Measurements from ENCODE around the gene SUN1.
"Not testable (repeated sequence)": the region's sequence is repeated elsewhere in the genome, so short reads cannot be mapped to it uniquely, and the experiment has no call there.

Gene SUN1, protein sequence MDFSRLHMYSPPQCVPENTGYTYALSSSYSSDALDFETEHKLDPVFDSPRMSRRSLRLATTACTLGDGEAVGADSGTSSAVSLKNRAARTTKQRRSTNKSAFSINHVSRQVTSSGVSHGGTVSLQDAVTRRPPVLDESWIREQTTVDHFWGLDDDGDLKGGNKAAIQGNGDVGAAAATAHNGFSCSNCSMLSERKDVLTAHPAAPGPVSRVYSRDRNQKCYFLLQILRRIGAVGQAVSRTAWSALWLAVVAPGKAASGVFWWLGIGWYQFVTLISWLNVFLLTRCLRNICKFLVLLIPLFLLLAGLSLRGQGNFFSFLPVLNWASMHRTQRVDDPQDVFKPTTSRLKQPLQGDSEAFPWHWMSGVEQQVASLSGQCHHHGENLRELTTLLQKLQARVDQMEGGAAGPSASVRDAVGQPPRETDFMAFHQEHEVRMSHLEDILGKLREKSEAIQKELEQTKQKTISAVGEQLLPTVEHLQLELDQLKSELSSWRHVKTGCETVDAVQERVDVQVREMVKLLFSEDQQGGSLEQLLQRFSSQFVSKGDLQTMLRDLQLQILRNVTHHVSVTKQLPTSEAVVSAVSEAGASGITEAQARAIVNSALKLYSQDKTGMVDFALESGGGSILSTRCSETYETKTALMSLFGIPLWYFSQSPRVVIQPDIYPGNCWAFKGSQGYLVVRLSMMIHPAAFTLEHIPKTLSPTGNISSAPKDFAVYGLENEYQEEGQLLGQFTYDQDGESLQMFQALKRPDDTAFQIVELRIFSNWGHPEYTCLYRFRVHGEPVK

DNA sequence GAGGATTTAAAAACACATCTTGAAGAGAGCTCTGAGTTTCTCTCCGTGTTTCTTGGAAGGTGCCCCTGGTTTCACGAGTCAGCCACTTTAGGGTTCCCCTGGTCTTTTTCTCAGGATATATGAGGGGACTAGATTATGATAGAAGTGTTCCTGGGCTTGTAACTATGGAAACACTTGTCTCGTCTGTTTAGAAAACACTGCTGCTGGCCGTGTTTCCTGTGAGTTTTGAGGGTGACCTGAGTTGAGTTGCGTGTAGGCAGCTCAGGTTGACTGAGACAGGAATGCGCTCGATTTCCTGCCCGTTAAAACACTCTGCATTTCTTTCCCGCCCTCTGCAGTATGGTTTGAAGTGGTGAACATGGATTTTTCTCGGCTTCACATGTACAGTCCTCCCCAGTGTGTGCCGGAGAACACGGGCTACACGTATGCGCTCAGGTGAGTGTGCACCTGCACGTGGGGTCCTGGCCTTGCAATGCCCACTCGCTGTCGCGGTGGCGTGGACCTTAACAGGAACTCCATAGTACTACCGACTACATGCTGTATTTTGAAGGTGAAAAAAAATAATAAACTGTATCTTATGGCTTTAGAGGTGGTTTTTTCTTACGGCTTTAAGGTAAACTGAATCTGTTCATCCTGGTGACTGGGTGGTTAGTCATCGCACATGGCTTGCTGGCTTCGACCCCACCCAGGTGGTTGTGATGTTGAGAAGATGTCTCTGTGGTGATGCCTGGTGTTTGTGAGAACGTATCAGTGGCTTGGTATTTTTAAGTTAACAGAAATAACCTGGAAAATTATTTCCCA, at the start of gene SUN1:
Gene SUN1 (plus strand): TSS at position 310 of the 801 bp plus-strand sequence. CDS start 49 bp downstream, at position 359.
- no peak for DNase-seq

DNA sequence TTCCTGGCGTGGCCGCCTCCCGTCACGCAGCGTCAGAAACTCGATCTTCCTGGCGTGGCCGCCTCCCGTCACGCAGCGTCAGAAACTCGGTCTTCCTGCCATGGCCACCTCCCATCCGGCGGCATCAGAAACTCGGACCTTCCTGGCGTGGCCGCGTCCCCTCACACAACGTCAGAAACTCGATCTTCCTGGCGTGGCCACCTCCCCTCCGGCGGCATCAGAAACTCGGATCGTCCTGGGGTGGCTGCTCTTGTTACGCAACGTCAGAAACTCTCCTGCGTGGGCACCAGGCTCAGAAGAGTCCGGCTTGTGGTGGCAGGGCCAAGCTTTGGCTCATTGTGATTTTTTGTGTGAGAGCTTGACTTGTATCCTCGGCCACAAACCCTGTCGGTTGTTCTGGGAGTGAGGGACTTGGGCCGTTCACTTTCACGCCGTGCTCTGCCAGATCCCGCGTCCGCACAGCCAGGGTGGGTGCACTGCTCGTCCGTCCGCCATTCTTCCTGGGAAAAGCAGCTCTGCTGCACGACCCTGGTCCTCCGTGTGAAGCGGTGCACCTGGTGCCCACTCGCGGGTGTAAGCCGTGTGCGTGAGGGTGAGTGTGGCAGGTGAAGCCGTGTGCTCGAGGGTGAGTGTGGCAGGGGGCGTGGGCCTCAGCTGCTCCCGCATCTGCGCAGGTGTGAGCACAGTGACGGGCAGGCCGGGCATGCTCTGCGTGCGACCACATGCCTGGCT, 49.4 kb upstream of the SUN1 start:
- no peak for DNase-seq

DNA sequence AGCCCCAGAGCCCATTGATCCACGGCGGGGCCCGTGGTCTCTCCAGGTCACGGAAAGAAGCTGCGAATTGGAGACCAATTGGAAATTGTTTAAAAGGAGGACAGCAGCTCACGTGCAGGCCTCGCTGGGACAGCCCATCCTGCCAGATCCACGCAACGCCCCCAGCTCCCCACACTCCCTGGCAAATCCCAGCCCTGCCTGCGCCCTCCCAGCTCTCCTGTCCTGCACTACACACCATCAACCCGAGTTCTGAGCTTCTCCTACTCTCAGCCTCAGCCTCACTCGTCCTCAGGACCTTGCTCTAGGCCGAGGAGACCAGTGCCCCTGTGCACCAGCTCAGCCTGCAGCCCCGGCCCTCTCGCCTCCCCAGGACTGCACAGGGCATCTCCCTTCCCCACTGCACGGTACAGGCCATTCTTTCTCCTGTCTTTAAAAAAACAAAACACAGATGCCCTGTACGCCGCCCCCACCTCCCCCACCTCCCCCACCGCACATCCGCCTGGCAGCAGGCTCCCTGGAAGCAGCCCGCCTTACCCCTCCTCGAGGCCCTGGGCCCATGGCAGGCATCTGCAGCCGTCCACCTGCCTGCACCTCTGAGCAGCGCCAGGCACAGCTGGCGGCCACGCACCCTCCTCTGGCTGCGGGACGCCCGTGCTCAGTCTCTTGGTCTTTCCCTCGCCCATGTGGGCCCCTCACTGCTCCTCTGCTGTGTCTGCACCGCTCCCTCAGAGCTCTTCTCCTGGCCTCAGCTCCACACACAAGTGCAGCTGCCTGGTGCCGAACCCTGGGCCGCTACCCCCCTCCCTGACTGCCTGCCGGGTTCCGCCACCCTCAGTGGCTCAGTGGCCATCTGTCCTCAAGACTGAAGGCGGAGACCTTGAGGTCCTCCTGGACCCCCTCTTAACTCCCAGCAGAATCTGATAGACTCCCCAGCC, 48.5 kb upstream of the SUN1 start:
- DNase-seq, result no peak

DNA sequence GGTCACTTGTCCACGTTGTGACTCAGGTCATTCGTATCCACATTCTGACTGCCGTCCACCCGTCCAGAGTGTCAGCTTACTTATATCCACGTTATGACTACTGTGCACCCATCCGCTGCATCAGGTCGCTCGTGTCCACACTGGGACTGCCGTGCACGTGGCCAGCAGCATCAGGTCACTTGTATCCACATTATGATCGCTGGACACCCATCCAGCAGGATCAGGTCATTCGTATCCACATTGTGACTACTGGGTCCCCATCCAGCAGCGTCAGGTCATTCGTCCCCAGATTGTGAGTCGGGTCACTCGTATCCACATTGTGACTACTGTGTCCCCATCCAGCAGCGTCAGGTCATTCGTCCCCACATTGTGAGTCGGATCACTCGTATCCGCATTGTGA, 47.3 kb upstream of the SUN1 start:
- DNase-seq, result no peak

DNA sequence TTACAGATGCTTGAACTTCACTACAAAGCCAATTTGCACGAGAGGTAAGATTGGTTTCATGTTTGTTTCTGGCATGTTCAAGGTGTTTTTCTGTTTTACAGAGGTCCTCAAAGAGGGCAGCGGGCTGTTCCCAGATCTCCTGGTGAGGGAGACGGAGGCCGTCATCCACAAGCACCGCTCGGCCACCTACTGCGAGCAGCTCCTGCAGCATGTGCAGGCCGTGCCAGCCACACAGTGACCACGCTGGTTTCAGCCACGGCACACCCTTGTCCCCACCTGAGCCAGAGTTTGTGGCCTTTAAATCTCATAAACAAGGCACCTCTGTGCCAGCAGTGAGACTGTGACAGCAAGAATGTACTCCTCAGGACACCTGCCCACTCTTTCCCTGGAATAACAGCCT, 46.9 kb upstream of the SUN1 start:
- DNase-seq, result no peak

DNA sequence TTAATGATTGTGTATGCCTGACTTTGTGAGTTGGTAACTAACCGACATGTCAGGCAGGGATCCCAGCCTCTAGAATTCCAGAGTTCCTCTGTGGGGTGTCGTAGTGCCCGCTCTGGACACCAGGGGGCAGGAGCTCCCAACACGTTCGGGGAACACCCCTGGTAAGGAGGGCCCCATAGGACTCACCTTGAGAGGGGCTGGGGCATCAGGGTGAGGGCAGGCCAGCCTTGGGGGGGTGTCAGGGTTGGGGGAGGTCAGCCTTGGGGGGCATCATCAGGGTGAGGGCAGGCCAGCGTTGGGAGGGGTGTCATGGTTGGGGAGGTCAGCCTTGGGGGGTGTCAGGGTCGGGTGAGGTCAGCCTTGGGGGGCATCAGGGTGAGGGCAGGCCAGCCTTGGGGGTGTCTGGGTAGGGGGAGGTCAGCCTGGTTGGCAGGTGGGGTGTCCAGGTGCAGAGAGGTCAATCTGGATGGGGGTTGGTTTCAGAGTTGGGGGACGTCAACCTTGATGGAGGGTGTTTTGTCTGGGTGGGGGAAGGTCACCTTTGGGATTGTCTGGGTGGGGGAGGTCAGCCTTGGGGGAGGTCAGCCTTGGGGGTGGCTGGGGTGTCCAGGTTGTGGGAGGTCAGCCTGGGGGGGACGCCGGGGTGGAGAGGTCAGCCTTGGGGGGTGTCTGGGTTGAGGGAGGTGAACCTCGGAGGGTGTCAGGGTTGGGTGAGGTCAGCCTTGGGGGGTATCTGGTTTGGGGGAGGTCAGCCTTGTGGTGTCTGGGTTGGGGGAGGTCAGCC, 45.6 kb upstream of the SUN1 start:
- peak; percentile 56 for DNase-seq

DNA sequence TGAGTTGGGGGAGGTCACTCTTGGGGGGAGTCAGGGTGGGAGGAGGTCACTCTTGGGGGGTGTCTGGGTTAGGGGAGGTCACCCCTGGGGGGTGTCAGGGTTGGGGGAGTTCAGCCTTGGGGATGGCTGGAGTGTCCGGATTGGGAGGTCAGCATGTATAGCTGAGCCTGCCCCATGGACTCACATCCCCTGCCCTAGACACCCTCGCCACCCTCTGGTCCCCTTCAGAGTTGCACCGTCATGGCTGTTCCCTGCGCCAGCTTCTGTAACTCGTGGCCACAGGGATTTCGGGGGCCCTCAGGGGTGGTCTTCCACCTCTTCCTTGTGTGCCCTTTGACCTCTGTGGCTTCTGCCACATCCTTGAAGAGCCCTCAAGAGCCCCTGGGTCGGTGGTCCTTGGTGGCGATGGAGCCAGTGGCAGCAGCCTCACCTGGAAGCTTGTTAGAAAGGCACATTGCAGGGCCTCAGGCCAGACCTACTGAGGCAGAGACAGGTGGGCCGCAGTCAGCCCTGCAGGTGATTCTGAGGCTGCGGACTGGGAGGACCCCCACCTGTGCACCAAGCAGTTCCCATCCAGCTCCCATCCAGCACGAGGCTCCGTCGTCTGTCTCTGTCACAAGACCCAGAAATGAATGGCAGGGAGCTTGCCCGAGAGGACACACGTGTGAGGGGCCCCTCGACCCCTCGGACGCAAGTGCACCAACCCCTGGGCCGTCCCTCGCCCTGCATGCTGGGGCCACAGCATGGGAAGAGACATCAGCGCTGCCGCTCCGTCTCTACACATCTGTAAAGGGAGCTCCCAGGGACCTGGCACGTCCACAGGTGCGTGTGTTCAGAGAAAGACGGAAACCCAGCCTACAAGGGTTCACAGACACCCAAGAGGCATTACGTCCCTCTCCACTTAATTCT, 44.7 kb upstream of the SUN1 start:
- no peak for DNase-seq

DNA sequence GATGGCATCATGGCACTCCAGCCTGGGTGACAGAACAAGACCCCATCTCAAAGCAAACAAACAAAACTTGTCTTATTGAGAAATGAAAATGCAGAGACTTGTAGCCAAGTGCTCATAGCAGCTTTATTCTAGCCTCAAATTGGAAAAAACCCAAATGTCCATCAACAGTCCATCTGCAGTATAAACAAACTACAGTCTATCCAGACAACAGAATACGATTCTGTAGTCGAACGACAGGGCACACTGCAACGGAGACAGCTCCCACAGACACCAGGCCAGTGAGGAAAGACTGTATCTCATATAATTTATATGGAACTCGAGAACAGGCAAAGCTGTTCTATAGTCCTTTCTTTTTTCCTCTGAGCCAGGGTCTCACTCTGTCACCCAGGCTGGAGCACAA, 40.8 kb upstream of the SUN1 start:
- no peak for DNase-seq

DNA sequence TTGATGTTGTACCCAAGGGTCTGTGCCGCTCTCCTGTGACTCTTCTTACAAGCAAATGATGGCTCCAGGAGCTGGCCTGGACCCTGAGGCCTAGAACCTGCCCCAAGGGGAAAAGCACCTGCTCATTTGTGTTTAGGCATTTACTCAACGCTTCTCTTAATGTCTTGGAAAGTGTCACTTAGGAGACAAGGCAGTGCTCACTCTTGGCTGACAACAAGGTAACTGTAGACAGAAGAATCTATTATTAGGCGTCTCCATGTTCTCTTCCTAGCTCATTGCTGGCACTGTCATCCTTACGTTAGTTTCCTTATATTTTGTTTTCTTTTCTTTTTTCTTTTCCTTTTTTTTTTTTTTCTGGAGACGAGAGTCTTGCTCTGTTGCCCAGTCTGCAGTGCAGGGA, 38.1 kb upstream of the SUN1 start:
- no peak for DNase-seq

DNA sequence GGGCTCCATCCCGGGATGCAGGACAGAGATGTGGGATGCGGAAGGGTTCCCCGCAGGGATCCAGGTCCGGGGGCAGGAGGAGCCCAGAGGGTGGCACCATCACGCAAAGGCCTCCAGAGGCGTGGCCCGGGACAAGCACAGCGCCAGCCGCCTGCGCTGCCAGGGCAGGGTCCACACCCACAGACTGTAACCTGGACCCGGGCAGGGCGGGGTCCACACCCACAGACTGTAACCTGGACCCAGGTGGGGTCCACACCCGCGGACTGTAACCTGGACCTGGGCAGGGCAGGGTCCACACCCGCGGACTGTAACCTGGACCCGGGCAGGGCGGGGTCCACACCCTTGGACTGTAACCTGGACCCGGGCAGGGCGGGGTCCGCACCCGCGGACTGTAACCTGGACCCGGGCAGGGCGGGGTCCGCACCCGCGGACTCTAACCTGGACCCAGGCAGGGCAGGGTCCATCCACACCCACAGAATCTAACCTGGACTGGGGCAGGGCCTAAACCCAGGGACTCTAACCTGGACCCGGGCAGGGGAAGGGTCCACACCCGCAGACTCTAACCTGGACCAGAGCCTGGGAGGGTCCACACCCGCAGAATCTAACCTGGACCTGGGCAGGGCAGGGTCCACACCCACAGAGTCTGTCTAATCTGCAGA, 37.5 kb upstream of the SUN1 start:
- no peak for DNase-seq

DNA sequence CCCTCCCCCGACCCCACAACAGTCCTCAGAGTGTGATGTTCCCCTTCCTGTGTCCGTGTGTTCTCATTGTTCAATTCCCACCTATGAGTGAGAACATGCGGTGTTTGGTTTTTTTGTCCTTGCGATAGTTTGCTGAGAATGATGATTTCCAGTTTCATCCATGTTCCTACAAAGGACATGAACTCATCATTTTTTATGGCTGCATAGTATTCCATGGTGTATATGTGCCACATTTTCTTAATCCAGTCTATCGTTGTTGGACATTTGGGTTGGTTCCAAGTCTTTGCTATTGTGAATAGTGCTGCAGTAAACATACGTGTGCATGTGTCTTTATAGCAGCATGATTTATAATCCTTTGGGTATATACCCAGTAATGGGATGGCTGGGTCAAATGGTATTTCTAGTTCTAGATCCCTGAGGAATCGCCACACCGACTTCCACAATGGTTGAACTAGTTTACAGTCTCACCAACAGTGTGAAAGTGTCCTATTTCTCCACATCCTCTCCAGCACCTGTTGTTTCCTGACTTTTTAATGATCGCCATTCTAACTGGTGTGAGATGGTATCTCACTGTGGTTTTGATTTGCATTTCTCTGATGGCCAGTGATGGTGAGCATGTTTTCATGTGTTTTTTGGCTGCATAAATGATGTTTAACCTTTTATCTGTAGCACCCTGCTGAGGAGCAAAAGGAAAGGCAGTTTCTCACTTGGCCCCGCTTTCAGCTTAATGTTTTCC, 35.7 kb upstream of the SUN1 start:
- DNase-seq, result not testable (repeated sequence)

DNA sequence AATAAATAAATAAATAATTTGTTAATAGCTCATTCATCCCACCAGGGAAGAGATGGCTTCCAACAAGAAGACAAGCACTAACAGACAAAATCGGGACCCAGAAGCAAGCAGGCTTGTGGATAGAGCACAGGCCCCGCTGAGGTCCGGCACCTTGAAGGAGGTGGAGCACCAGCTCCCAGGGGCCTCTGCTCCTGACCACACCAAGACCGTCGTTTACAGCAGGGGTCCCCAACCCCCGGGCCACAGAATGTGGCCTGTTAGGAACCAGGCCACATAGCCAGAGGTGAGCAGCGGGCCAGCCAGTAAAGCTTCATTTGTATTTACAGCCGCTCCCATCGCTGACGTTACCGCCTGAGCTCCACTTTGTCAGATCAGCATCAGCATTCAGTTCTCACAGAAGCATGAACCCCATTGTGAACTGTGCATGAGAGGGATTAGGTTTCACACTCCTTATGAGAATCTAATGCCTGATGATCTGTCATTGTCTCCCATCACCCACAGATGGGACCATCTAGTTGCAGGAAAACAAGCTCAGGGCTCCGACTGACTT, 33.3 kb upstream of the SUN1 start:
- DNase-seq, result no peak

DNA sequence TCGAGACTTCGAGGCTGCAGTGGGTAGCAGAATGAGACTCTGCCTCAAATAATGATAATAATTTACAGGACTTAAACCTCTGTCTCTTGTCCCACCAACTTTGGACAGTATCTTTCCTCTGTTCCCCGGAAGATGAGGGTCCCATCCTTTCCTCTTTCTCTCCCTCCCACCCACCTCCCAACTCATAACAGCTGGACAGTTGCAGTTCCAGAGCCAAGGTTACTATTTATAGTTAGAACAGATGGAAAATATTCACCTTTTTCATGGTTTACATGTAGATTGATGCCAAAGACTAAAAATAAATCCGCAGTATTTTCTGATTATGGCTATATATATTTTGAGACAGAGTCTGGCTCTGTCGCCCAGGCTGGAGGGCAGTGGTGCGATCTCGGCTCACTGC, 31.6 kb upstream of the SUN1 start:
- DNase-seq, result no peak

DNA sequence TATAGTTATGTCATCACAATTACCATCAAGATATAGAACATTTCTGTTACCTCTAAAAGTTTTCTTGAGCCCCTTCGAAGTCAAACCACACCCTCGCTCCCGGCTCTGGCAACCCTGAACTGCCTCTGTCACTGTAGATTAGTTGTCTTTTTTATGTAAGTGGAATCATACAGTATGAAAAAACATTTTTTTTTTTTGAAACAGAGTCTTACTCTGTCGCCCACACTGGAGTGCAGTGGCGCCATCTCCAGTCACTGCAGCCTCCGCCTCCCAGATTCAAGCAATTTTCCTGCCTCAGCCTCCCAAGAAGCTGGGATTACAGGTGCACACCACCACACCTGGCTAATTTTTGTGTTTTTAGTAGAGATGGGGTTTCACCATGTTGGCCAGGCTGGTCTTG, 30.9 kb upstream of the SUN1 start:
- not testable (repeated sequence) for DNase-seq

DNA sequence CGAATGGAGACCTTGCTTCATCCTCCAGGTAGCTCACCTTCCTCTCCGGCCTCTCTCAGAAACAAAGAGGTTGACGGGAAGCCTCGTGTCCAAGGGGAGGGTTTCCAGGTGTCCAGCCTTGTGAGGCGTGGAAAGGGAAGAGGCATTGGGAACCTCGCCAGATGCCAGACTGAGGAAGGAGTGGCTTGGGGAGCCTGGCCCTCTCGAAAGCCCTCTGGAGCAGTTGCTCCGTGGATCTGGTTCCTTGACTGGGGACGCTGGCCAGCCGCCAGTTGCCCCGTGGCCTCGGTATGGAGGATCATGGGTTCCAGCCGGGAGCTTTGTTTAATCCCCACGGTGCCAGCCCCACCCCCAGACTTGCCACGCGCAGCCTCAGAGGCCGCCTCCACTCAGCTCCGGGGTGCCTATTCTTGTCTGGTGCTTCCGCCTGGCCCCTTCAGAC, 30.3 kb upstream of the SUN1 start:
- DNase-seq, result peak; percentile 59

DNA sequence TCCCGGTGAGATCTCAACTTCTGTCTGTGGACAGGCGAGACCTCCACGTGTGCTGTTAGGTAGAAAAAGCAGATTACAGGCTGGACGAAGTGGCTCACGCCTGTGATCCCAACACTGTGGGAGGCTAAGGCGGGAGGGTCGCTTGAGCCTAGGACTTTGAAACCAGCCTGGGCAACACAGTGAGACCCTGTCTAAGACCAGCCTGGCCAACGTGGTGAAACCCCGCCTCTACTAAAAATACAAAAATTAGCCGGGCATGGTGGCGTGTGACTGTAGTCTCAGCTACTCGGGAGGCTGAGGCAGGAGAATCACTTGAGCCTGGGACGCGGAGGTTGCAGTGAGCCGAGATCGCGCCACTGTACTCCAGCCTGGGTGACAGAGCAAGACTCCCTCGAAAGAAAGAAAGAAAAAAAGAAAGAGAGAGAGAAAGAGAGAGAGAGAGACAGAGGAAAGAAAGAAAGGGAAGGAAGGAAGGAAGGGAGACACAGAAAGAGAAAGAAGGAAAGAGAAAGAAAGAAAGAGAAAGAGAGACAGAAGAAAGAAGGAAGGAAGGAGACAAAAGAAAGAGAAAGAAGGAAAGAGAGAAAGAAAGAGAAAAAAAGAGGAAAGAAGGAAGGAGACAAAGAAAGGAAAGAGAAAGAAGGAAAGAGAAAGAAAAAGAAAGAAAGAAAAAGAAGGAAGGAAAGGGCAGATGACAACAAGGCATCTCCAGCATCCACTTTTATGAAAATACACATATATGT, 29.6 kb upstream of the SUN1 start:
- no peak for DNase-seq

DNA sequence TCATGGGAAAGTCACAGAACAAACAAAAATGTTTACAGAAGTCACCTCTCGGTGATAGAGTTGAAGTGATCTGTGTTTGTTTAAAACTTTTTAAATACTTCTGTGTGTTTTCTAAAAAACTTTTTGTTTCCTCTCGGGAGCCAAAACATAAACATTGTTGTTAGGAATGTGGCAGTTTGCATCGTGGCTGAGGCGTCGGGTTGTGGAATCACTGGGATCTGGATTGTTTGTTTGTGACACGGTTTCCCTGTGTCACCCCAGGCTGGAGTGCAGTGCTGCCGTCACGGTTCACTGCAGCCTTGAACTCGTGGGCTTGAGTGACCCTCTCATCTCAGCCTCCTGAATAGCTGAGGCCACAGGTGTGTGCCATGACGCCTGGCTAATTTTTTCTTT, 29.0 kb upstream of the SUN1 start:
- DNase-seq, result no peak

Measured in COR-L47 (cell line).